HG03469 (cell line): ENCODE data around the gene RGSL1.

Source experiments
- ATAC-seq: cut with Tn5 transposase; IDR thresholded peaks from one replicate; pipeline ENCODE4 v1.9.1; 2021; ENCODE audit warnings: mild to moderate bottlenecking, moderate library complexity, moderate number of reproducible peaks; ENCODE audit not compliant: unreplicated experiment

RGSL1 gene

DNA sequence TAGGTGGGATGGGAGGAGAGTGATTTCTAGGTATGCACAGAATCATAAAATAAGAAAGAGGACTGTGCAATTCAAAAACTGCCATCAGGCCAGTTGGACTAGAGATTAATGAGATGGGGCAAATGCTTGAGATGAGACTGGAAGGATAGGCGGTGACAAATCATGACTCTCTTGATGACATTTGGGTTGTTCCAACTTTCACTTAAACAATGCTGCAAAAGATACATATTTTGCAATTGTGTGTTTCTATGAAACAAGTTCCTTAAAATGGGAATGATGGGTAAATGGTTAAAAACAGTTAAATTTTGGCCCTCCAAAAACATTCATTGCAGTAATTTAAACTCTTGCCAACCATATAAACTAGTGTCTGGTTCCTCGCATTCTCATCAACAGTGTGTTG is 84.0 kb downstream of the RGSL1 start:
- no peak for ATAC-seq

GRCh38 chr1:182549346-182549745 is 99.4 kb downstream of the RGSL1 start:
- ATAC-seq: no peak

DNA sequence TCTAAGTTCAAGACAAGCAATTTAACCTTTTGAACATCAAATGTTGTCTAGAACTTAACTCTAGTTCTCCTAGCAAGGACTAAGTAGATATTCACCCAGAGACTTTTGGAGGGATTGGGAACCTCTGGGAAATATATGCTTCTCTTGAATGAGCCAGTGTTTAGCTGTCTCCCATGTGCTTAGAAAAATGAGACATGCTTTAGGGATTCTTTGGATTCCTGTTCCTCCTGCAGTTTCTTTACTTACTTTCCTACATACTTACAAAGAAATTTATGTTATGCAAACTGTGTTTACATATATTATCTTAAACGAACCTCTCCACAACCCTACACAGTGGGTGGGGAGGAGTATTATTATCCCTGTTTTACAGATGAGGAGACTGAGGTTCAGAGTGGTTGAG is 99.9 kb downstream of the RGSL1 start:
- ATAC-seq: no peak

DNA sequence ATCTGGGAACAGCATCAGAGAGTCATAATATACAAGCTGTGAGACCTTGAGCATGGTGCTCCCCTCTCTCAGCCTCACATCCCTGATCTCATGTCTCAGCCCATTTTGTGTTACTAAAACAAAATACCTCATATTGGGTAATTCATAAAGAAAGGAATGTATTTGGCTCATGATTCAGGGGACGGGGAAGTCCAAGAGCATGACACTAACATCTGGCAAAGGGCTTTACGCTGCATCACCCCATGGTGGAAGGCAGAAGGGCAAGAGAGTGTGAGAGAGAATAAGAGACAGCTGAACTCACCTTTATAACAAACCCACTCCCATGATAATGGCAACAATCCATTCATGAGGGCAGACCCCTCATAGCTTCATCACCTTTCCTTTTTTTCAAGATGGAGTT is 102.6 kb downstream of the RGSL1 start:
- ATAC-seq: no peak

GRCh38 chr1:182555493-182555892 is 105.5 kb downstream of the RGSL1 start:
- ATAC-seq: no peak

DNA sequence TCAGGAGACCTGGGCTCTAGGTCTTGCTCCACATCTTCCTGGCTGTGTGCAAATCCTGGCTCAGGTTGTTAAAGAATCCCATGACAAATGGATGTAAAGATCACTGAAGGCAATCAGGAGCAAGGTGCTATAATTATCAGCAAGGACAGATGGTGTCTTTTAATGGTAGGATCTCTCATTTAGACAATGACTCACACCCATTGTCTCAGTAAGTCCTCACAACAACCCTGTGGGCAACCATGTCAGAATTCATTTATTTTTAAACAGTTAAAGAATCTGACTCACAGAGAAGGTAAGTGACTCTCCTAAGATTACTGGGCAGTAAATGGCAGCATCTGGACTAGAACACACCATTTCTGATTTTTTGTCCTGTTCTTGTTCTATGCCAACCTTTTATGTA is 106.3 kb downstream of the RGSL1 start:
- ATAC-seq: no peak

- no peak for ATAC-seq
These were observed 110.5 kb downstream of the RGSL1 start for GRCh38 chr1:182560392-182560984.

DNA sequence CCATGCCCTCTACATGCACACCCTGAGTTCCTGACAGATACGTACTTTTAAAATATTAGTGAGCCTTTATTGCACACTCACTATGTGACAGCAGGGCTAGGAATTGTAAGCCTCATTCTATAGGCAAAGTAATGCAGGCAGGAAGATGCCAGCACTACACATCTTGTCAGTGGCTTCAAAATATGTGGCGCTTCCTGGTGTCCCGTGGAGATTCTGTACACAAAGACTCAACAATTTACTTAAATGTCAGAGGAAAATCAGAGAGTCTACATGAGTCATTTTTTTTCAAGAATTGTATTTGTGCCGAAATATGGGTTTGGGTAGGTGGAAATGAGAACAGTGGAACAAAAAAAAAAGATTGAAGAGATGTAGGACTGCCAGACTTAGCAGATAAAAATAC is 111.5 kb downstream of the RGSL1 start:
- ATAC-seq: no peak

DNA sequence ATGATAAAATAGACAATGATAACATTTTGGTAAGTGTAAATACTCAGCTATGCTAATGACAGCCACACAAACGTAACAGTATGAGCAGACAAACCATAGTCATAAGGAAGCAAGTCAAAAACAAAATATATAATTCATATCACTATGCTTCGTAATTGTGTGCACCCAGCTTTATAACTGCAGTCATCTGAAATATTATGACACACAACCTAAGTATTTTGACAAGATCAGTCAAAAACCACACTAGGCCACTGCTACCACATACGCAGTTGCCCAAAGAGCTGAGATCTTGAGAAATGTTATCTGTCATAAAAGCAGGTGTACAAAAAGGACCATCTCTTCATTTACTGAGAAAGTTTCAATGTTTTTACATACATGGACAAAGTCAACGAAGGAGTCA is 113.1 kb downstream of the RGSL1 start:
- ATAC-seq: no peak

DNA sequence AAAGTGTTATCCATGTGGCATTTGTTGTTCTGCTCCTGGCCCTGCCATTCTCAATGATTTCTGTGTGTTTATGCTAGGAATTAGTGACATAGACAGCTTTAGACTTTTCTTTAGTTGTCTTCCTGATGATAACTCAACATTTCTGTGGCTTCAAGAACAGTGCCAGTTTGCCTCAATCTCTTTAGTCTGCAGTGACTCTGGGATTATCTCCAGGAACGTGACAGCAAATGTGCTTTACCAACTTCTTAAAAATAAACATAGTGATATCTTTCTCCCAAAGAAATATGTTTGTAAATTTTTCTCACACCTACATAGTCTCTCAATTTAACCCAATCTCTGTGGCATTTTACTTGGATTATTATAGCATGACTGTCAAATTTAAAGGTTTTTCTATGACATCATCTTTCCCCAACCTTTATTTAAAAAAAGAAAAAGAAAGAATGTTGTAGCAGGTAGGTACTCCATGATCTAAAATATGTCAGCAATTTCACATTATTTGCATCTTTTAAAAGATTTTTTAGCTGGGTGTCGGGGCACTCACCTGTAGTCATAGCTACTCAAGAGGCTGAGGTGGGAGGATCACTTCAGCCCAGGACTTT is 114.6 kb downstream of the RGSL1 start:
- no peak for ATAC-seq

GRCh38 chr1:182565537-182565936 is 115.6 kb downstream of the RGSL1 start:
- no peak for ATAC-seq

GRCh38 chr1:182567629-182568028 is 117.7 kb downstream of the RGSL1 start:
- no peak for ATAC-seq

GRCh38 chr1:182568647-182569284 is 118.8 kb downstream of the RGSL1 start:
- no peak for ATAC-seq

DNA sequence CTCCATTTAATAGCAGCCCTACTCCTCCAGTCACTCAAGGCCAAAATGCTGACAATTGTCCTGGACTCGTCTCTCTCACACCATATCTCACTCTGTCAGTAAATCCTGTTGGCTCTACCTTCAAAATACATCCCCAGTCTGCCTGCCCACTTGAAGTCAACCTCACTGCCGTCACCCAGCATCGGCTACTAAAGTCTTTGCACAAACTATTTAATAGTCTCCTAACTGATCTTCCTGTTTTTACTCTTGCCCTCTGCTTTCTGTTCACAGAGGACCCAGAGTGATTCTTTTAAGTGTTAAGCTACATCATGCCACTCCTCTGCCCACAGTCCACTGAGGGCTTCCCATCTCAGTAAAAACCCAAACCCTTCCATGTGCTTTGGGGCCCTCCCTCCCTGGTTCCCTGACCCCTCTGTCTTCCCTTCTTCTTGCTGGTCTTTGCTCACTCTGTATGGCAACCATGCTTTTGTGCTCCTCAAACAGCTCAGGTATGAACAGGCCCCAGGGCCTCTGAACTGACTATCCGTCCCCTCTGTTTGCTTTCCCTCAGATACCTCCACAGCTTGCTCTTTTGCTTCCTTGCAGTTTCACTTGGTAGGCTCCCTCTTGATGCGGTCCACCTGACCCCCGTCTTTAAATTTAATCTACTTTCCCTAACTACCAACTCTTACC is 120.1 kb downstream of the RGSL1 start:
- no peak for ATAC-seq

- no peak for ATAC-seq
These were observed 120.6 kb downstream of the RGSL1 start for GRCh38 chr1:182570611-182570970.

- no peak for ATAC-seq
These were observed 124.2 kb downstream of the RGSL1 start for GRCh38 chr1:182574156-182574555.

GRCh38 chr1:182575540-182576149 is 125.7 kb downstream of the RGSL1 start:
- no peak for ATAC-seq

- ATAC-seq: no peak
These were observed 130.8 kb downstream of the RGSL1 start for GRCh38 chr1:182580736-182581135.

DNA sequence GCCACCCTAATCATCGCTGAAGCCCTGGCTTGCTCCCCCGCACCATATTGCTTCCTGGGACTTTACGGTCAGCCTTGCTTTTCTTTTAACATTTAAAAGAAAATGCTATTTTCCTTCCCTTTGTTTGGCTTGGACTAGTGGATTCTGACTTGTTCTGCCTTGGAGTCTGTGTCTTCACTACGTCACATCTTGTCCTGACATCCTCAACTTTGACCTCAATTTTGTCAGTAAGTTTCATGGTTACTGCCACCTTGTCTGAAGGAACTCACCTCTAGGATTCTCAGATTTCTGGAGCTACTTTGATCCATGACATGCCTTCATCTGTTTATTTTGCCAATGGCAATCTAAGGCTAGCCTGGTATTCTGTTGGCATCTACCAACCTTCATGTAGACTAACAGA is 134.8 kb downstream of the RGSL1 start:
- ATAC-seq: no peak

DNA sequence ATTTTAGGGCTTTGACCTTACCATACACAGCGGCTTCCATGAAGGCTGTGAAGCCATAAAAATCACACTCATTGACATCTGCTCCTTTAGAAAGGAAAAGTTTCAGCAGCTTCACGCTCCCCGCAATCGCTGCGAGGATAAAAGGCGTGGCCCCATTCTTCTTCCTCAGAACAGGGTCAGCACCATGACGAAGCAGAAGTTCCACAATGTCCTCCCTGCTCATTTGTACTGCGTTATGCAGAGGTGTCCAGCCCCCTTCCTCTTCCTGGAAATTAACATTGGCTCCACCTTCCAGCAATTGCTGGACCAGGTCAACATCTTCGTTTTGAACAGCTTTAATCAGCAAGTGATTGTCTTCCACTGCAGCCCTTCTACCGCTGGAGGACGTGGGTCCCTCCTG is 136.4 kb downstream of the RGSL1 start:
- no peak for ATAC-seq

DNA sequence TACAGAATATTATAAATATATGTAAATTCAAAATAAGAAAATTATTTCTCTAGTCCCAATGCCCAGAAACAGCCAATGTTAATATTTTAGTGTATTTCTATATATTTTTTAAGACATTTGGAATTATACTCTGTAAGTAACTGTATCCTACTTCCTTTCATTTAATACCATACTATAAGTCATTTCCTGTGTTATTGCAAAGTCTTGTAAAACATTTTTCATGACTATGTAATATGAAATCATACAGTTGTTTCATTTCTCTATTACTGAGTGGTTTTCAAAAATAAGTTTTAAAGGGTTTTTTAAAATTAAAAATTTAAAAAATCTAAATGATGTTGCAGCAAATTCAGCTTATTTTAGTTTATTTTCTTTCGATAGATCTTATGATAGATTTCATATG is 137.1 kb downstream of the RGSL1 start:
- ATAC-seq: no peak
